Hindlimb muscle (tissue), 1 donor: ENCODE data around the gene KIF26B. TPM values are rescaled to one million over a fixed set of nuclear protein-coding genes. Genes with fewer than 3 reads are reported as not detected.
"Not testable (repeated sequence)": the region's sequence is repeated elsewhere in the genome, so short reads cannot be mapped to it uniquely, and the experiment has no call there.

Source experiments
- DNase-seq: peaks from one replicate; pipeline ENCODE4 v3.0.0-alpha.2; 2013
- polyA plus RNA-seq: library from polyadenylated mRNA; unstranded; fragments of 120-200 nt; gene quantifications from one replicate; pipeline ENCODE4 v1.2.1, GENCODE V29; 2013; ENCODE audit not compliant: insufficient read length

The KIF26B gene
- polyA plus RNA-seq, 1 donor, result 0.99 TPM

DNA sequence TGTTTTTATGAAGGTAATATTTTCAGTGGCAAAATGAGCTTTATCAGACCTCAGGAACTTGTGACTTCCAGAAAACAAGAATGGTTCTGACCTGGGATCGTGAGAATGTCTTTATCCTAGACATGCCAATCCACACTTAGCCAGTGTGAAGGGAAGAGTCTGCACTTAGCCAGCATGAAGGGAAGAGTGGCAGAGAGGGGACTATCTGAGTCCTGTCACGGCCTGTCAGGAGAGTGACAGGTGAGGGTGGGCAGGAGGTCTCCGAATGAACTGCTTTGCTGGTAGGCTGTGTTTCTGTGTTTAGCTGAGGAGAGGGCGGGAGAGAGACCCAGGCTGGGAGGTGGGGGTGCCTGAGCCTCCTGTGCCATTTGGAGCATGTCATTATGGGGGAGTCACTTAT, 173.1 kb downstream of the KIF26B start:
- DNase-seq, result no peak

DNA sequence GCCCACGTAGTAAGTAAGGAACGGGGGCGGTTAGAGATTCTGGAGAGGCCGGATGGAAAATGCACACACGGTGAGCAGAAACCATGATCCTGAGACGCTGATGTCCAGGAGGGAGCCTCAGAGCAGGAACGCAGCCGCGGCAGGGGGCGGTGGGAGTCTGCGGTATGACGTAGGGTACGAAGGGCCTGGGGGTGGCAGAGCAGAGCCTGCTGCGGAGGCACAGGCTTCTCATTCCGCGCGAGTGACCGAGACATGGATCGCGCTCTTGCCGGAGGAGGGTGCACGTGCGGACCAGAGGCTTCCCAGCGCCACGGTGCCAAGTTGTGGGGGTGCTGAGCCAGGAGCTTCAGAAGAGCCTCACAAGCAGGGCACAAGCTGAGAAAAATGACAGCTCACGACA, 176.2 kb downstream of the KIF26B start:
- no peak for DNase-seq

DNA sequence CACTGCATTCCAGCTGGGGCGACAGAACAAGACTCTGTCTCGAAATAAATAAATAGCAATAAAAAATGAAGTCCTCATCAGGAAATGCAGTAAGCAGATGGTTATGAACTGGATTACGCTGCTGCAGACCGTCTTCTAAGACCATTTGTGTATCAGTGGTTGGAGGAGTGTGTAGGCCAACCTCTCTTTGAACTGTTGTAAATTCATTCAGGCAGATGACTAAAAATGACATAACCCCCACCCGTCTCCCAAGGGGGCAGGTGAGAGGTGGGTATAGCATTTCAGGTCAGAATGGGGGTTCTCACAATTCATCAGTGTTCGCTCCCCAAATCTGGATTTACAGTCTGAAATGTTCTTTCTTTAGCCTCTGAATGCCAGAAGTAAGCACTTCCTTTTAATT, 177.3 kb downstream of the KIF26B start:
- DNase-seq, result no peak

DNA sequence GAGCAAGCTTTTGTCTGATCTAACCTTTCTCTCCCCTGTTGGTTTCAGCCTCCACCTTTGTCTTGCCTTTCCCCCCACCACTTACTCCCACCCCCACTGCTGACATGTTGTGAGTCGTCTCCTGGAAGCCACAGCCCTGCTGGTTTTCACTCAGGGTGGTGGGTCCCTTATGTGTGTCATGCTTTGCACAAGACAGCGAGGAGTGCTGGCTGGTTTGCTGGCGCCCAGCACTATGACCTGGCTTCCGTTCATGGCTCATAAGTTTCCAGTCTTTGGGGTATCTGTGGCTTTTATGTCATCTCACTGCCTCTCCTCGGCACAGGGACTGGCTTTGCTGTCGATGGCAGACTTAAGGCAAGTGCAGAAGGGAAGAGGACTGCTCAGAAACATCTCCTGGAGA, 177.7 kb downstream of the KIF26B start:
- no peak for DNase-seq

DNA sequence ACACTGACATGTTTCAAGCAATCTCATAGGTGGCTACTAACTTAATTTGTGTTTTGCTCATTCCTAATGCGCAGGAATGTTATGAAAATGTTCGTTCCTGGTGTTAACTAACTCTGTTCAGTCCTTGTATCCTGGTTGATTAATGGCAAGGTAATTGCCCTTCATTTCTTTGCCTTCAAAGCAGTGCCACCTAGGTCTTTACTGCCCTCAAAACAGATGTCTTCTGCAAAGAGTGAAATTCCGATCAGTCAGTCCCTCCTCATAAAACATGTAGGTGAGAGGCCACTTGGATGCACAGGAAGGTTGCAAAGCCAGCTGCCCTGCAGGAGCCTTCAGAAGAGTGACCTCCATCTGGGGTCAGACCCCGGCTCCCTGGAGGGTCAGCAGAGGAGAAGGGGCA, 179.4 kb downstream of the KIF26B start:
- DNase-seq, result no peak

DNA sequence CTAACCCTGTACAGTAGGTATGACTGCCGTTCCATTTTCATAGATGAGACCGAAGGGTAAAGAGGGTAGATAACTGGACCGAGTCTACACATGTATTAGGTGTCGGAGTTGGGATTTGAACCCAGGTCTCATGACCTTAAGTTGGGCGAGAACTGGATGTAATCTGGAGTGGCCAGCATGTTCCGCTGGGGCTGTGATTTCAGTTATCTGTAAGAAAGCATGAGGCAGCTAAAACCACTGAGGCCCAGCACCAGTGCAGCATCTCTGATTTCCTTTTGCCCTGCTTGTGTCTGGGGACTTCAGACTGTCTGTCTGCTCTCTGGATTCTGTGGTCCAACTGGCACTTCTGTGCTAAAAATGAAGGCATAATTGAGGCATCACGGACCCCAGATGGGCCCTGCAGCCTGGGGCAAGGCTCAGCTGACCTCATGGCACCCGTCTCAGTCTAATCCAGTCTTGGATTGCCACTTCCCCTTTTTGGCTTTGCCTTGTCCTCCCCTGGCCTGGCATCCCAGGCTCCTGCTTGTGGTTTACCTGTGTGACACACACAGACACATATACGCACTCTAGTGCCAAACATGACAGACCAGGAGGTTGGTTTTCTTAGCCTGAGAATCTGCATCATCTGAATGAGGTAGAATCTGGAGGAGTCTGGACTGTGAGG, 180.2 kb downstream of the KIF26B start:
- DNase-seq, result no peak

DNA sequence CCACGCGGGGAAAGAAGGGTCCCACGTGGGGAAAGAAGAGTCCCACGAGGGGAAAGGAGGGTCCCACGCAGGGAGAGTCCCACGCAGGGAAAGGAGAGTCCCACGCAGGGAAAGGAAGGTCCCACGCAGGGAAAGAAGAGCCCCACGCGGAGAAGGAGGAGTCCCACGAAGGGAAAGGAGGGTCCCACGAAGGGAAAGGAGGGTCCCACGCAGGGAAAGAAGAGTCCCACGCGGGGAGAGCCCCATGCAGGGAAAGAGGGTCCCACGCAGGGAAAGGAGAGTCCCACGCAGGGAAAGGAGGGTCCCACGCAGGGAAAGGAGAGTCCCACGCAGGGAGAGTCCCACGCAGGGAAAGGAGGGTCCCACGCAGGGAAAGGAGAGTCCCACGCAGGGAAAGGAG, 180.9 kb downstream of the KIF26B start:
- not testable (repeated sequence) for DNase-seq

DNA sequence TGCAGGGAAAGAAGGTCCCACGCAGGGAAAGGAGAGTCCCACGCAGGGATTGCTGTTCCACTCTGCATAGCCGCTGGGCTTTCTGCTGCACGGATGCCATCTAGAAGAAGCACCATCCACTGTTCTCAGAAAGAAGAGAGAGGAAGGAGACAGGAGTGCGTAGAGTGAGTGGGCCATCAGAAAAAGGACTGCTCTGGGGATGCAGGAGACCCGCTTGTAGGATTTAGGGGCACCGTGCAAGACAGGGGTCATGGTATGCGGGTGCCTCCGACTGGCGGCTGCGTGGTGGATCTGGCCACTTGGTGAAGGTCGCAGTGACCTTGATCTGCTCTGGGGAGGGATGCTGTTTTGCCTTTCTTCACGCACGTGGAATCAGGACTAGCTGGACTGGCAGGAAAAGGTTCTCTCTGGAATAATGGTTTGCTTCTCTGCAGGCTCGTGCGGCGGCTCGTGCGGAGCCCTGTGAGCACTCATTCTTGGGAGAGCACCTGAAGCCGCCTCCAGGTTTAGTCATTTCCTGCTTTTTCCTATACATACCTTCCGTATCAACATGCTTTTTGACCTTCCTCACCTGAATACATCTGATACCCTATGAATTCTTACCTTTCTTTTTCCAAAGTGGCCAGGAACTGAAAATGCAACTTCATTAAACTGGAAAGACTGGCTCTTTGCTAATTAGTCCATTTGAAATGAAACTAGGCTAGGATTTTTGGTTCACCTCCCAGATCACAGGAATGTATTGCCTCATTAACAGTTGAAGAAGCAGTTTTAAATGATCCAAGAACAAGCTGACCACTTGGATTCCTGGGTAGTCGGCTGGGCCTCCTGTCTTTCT, 181.6 kb downstream of the KIF26B start:
- no peak for DNase-seq

DNA sequence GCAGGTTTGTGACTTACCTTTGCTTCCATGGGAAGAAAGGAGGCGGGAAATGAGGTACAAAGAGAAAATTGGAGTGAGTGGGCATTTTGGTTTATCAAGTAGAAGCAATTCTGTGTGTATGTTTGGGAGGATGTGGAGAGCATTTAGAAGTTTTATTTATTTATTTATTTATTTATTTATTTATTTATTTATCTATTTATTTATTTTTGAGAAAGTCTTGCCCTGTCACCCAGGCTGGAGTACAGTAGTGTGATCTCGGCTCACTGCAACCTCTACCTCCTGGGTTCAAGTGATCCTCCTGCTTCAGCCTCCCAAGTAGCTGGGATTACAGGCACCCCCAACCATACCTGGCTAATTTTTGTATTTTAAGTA, 182.2 kb downstream of the KIF26B start:
- DNase-seq, result not testable (repeated sequence)

DNA sequence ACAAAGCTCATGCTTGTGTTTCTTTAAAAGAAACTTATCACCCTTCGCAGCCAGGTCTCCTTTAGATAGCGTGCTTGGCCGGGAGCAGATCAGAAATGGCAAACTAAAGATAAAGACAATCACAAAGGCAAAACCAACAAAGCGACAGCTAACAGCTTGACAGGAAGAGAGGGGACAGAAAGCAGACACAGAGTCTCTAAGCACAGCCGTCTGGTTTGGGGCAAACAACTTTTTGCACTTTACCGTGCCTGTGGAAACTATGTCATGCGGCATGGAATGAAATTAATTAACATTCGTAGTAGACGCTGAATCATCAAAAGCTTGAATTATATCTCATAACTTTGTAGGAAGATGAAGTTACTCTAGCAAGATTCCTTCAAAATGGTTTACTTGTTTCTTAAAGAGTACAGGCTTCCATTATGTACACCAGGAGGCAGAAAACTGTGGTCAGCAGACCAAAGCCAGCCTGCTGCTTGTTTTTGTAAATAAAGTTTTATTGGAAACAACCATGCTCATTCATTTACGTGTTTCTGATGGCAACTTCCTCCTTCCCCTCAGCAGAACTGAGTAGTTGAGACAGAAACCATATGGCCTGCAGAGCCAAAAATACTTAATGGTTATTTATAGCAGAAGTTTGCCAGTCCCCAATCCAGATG, 183.2 kb downstream of the KIF26B start:
- no peak for DNase-seq

DNA sequence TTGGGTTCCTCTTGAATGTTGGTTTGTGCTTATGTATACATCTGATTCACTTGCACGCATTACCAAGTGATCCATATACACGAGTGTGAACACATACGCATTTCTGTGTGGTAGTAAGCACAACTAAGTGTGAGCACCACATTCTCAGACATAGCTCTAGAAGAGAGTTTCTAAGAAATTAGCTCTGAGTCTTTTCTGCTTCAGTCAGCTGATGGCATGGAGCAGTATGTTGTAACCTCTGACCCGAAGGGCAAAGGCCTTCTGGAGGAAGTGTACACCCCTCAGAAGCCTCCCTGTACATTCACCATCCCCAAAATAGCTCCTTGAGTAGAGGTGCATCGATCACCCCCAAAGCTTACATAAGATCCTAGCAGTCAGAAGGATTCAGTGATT, 183.7 kb downstream of the KIF26B start:
- no peak for DNase-seq

DNA sequence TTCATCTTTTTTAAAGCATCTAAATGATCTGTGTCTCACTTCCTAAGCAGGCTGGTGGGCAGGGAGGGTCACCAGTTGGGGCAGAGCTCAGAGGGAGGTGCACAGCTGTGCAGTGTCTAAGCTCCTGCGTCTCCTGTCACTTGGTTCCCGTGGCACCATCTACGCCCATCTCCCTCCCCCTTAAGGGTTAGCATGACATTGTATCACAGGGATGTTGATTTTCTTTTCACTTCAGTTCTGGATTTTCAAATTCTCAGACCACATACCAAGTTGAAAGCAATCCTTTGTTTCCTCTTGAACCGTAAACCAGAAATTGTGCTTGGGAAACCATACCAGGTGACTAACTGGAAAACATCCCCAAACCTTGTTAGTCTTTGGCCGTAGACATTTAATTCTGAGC, 187.0 kb downstream of the KIF26B start:
- no peak for DNase-seq

DNA sequence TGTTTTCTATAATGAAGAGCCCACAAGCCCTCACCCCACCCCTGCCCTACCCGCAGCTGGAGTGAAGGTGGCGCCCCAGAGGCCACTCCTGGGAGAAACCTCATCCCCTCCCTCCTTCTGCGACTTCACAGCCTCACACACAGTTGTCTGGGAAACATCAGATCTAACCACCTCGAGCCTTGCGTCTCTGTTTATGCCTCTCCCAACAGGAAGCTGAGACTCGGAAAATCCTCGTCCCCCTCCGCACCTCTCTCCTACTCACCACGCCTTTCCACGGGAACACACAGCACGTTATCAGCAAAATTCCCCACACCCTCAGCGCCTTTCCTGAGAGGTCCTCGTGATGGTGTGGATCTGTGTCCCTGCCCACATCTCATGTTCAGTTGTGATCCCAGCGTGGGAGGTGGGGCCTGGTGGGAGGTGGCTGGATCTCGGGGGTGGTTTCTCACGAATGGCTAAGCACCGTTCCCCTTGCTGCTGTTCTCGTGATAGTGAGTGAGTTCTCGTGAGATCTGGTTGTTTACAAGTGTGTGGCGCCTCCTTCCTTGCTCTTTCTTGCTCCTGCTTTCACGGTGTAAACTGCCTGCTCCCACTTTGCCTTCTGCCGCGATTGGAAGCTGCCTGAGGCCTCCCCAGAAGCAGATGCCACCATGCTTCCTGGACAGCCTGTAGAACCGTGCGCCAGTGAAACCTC, 190.6 kb downstream of the KIF26B start:
- DNase-seq, result no peak

DNA sequence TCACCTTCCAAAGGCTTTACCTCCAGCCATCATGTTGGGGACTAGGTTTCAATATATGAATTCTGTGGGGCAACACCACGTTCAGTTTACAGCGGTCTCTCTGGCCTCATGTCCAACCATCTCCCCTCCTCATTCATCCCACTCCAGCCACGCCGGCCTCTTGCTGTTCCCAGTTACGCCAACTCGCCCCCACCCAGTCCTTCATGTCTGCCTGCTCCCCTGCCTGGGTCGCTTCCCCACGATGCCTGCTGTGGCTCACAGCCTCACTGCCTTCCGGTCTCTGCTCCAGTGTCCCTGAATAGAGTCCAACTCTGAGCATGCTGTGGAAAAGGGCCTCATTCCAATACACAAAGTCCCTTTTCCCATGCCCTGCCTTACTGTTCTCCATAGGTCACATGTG, 193.8 kb downstream of the KIF26B start:
- no peak for DNase-seq

DNA sequence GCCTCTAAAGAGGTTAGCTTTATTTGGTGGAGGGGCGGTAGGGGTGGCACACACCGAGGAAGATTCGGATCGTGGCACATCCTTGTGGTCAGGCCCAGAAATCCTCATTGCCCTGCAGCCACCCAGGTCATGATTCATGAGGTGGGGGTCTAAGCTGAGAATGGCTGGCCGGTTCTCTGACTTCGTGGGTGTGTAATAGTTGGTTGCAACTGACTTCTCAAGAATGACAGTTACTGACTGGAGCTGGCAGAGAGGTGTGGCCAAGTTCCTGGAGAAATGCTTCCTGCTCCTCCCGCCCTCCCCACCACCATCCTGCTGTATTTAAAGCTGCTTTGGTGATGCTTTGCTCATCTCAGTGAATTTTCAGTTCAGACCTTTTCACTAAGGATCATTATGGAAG, 198.6 kb downstream of the KIF26B start:
- DNase-seq, result no peak

DNA sequence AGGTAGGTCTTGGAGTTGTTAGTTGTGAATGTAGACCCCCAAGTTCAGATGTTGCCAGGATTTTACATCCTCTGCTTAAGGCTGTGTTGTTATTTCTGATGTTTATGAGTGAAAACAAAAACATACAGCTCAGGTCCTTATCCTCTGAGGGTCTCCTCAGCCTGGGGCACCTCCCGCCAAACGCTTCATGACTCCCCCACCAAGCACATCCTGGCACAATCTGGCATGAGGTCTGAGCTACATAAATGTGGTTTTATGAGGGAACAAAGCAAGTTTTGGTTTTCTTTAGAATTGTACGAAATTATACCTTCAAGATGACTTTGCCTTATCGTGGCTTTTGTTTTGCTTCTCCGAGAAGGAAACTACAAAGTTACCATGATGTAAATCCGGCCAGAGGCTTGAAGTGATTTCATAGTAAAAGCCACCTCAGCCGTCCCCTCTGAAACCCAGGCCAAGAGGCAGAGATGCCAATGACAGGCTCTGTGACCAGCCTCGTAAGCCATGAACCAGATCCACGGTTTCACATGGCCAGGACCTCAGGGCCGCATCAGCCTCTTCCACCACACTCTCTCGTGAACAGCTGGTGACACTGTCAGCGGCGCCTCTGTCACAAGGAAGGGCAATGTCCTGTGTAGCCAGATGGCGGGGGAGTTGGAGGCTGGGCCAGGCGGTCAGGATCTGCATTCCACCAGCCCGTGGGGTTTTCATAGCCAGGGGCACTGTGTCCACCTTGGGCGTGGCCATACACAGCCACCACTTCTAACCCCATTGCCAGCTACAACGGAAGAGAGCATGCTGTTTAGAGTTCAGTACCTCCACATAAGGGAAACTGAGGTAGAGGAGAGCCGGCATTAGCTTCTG, 199.4 kb downstream of the KIF26B start:
- no peak for DNase-seq

DNA sequence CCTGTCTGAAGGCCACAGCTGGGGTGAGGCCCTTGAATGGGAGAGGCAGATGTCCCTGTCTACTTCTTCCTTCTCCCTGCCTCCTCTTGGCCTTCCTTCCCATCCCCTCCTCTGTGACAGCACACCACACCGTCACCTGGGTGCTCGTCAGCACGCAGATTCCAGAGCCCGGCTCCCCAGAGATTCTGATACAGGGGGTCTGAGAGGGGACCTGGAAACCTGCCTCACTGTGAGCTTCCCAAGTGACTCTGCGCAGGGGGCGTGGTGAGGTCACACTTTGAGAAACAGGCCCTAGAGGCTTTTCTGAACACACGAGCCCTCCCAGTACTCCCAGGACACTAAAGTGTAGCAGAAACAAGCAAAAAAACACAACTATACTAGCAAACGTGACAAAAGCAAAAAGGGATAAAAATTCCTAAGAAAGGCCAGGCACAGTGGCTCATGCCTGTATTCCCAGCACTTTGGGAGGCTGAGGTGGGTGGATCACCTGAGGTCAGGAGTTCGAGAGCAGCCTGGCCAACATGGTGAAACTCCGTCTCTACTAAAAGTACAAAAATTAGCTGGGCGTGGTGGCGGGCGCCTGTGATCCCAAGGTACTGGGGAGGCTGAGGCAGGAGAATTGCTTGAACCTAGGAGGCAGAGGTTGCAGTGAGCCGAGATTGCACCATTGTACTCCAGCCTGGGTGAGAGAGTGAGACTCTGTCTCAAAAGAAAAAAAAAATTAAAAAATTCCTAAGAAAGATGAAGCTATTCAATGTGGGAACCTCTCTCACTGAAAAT, 201.3 kb downstream of the KIF26B start:
- not testable (repeated sequence) for DNase-seq

DNA sequence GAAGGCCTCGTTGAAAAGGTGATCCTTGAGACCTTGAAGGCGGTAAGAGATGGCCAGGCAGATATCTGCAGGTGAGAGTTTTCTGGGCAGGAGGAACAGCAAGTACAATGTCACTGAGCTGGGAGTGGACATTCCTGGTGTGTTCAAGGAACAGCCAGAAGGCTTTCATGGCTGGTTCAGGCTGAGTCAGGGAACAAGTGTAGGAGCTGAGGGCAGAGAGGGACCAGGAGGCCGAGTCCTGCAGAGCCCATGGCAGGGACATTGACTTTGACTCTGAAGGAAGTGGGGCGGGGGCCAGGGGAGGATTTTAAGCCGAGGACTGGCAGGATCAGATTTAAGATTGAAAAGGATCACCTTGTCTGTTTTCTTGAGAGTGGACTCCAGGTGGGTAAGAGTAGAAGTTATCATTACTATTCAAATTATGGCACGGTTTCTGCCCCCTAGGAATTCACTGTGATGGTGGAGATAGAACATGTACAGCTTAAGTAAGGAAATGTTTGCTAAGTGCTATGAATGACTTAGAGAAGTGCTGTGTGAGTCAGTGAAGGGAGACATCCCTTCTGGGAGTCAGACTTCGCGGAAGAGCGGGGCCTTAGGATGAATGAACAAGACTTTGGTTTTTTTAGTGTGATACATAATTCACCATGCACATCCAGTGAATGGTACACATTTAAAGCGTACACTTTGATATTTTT, 202.3 kb downstream of the KIF26B start:
- DNase-seq, result no peak

DNA sequence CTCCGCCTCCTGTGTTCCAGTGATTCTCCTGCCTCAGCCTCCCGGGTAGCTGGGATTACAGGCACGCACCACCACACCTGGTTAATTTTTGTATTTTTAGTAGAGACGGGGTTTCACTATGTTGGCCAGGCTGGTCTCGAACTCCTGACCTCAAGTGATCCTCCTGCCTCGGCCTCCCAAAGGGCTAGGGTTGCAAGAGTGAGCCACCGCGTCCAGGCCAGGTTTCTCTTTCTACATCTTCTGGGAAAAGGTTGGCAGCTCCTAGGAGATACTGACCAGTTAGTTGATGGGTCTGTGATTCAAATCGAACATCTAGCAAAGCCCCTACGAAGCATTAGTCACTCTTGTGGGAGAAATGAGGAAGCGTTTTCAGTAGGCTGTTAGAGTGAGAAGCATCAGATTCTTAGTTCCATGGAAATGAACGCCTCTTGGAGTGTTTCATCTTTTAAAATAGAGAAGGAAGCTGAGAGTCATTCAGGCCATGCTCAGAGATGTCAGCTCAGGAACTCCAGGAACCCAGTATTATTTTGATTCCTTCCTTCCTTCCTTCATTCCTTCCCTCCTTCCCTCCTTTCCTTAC, 204.4 kb downstream of the KIF26B start:
- not testable (repeated sequence) for DNase-seq

DNA sequence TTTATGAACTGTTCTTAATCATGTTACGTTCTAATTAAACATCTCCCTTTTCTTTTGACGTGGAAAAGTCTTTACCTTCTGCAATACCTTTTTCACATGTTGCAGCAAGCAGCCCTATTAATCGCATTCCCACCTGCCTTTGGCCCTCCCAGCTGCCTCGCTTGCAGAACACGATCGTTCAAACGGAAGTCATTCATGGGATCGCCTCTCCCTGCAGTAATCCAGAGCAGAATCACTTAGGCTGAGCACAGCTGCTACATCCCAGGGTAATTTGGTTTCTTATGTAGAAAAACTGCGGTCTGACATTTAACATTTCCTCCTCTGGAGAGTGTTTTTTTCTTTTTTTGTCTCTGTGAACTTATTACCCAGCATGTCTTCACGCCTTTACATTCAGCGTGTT, 206.3 kb downstream of the KIF26B start:
- no peak for DNase-seq
